GM21576 (cell line): ENCODE data around the gene HSFX1.
"Not testable (repeated sequence)": the region's sequence is repeated elsewhere in the genome, so short reads cannot be mapped to it uniquely, and the experiment has no call there.

Experiments
- ATAC-seq: cut with Tn5 transposase; IDR thresholded peaks from one replicate; pipeline ENCODE4 v1.9.1; 2021; ENCODE audit warnings: mild to moderate bottlenecking, moderate library complexity; ENCODE audit not compliant: unreplicated experiment

The HSFX1 gene

GRCh38 chrX:149773768-149774167 is at the start of gene HSFX1:
TSS of gene HSFX1 (plus strand) at chrX:149774068. CDS start at chrX:149774682, 614 bp downstream.
- ATAC-seq, result not testable (repeated sequence)

DNA sequence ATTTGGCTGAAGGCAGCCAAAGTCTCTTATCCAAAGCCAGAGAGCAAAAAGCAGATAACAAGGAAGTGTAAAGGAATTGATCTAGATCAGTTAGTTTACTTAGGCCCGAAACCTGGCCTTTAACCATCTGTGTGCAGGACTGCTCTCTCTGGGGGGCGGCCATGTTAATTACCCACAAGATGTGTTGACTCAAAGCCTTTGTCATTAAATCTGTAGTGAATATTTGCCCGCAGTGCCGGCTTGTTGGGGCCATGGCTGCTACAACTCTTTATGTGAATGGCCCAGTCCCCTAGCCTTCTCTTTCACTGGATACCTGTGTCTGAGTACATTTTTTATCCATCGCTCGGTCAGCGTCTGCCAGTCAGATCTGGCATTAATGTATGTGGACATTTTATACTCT is 46.6 kb upstream of the HSFX1 start:
- not testable (repeated sequence) for ATAC-seq

DNA sequence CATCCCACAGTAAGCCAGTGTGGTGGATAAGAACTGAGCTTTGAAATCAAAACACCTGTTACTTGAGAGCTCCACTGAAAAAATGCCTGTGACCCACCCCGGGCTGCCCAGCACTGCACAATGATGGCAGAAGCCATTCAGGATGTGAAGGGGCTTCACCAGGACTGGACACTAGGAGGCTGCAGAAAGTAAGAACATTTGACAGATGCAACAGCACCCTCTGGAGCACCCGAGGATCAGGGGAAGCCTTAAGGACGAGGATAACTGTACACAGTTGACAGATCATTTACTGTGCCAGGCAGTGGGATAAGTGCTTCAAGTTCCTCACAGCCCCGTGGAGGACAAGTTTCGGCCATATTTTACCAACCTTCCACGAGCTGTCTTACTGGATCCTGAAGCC is 31.6 kb upstream of the HSFX1 start:
- ATAC-seq, result not testable (repeated sequence)

DNA sequence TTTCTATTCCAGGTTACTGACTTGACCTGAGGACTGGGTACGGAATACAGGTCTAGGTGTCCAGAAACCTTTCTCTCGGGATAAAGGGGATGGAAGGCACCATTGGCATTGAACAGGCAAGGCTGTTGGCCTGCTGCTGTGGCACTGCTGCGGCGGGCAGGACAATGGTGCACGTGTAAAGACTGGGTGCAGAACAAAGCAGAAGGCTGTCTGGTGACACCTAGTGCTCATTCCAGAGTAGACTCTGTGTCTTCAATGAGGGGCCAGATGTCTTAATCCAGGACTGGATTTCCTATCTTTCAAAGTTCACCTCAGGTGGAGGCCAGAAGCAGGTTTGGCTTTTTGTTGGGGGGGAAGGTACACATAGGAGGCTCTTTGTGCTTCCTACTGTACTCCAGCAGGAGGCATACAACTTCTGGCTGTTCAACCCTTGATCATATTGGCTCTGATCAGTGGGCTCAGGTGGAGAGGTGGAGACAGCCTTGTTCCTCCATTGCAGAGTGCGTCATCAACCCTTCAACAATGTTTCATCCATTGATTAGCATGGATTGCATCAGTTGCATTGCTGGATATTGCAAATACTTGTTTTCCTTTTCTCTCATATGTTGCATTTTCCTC is 27.4 kb upstream of the HSFX1 start:
- not testable (repeated sequence) for ATAC-seq

DNA sequence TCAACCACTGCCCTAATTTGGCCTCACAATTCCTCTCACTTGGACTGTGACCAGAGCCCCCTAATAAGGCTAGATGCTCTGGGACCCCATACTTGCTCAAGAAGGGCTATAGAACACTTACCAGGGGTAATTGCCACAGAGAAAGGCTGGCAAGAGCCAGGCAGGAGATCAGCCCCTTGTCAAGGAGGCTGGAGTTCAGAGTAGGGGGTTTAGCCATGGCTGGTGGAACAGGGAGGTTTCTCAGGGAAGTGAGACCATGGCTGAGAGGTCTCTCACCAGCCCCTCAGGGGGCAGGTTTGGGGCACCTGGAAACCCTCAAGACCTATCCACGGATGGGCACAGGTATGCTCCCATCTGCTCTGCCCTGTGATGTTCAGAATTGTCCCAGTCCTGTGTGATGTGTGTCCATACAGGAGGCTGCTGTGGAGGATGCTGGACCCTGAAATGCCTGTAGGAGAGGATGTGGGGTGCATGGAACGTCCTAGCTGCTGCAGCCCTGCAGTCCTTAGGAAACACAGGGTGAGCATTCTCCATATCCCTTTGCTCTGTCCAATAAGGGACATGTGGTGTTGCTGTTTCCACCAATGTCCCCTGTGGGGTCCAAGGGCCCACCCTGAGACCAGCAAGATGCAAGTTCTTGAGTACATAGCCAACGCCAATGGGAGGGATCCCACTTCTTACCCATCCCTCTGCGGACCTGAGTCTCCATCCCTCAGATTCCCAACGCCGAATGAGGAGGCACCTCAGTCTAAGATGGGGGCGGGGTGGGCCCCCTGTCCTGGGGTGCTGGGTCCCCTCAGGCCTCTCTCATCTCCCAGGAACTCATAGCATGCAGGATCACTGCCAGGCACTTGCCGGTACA is 16.4 kb upstream of the HSFX1 start:
- no peak for ATAC-seq

DNA sequence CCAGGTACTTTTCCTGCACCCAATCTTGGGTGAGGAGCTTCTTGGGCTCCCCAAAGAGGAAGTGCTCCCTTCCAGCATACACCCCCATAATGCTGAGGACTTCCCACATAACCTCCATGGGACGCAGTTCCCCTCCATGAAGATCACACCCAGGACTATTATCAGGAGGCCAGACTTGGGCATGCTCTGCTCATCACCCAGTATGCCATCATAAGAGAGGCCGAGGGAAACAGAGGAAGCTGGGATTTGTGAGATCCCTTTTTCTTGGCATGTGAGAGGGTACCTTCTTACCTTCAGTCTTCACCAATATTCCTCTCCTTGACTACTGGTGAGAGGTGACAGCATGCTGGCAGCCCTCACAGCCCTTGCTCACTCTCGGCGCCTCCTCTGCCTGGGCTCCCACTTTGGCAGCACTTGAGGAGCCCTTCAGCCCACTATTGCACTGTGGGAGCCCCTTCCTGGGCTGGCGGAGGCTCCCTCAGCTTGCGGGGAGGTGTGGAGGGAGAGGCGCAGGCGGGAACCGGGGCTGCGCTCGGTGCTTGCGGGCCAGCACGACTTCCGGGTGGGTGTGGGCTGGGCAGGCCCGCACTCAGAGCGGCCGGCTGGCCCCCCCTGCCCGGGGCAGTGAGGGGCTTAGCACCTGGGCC is 15.7 kb upstream of the HSFX1 start:
- no peak for ATAC-seq

- ATAC-seq, result not testable (repeated sequence)
Observed at GRCh38 chrX:149758715-149759078, 15.2 kb upstream of the HSFX1 start.

- no peak for ATAC-seq
Observed at GRCh38 chrX:149759824-149760223, 14.0 kb upstream of the HSFX1 start.

- ATAC-seq, result no peak
Observed at GRCh38 chrX:149760965-149761364, 12.9 kb upstream of the HSFX1 start.

- ATAC-seq, result not testable (repeated sequence)
Observed at GRCh38 chrX:149761858-149762674, 11.8 kb upstream of the HSFX1 start.

DNA sequence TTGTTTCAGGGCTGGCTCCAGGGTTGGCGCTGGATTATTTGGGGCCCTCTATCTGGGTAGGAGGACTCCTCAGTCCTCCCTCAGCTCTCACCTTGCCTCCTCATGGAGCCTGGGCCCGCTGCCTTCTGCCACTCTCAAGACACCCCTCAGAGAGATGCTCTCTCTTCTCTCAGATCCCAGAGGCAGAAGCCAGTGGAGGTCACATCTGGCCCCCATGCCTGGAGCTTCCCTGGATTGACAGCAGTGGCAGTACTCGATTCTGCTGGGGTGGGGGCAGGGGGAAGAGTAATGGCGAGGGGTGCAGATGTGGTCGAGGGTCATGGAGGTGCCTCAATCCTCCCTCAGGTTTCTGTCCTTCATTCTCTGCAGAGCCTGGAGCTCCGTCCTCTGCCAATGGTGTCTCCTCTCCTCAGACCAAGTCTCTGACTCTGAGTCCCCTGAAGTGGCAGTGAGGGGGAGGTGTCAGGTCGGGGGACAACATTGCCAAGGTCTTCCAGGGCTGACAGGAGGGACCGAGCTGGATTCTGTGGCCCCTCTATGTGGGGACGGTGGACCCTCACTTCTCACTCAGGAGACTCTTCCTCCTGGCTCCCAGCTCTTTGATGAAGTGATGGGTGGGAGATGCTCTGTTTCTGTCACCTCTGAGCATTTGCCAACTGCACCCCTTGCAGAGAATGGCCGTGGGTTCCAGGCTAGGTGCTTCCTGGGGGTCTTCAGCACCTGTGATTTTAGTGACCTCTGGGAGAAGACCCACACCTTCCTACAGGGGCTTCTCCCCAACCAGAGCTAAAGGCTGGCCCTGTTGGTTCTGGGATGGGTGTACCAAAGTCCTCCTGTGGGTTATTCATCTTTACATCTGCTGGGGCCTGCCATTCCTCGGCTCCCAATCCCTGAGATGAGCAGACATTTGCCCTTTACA is 10.9 kb upstream of the HSFX1 start:
- ATAC-seq, result no peak

- ATAC-seq, result not testable (repeated sequence)
Observed at GRCh38 chrX:149770344-149770743, 3.5 kb upstream of the HSFX1 start.

DNA sequence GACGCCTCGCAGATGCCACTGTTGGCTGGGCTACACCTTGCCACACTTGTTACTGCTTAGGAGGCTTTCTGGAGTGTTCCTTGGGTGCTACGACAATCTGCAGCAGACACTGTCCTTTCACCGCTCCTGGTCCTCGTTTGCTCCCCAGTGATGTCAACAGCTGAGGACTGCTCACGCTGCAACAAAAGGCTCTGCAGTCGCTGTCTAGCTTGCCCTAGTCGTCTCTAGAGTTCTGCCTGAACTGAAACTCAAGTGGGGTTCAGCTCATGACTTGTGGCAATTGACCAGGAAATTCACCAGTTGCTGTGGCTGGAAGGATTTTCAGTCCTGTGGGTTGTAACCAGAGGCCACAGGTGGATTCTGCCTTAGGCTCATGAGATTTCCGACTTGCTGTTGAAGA is 842 bp upstream of the HSFX1 start:
- not testable (repeated sequence) for ATAC-seq

GRCh38 chrX:149777999-149778398 is 4.1 kb downstream of the HSFX1 start:
- ATAC-seq, result not testable (repeated sequence)

- ATAC-seq, result not testable (repeated sequence)
Observed at GRCh38 chrX:149781727-149782126, 7.9 kb downstream of the HSFX1 start, which contains the start of gene MAGEA9. TSS of gene MAGEA9 (plus strand) at chrX:149781930. CDS start at chrX:149786211, 4,281 bp downstream.

- ATAC-seq, result peak; percentile 100
Observed at GRCh38 chrX:149795531-149795930, 21.7 kb downstream of the HSFX1 start.

GRCh38 chrX:149799095-149799714 is 25.3 kb downstream of the HSFX1 start:
- no peak for ATAC-seq

DNA sequence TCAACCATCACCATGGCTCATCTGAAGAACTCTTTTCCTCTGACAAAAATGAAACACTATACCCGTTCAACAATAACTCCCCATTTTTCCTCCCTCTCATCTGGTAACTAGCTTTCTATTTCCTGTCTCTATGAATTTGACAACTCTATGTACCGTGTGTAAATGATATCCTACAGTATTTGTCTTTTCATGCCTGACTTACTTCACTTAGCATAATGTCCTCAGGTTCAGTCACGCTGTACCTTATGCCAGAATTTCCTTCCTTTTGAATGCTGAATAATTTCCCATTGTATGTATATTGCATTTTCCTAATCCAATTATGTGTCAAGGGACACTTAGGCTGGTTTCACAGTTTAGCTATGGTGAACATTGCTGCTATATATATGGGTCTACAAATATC is 26.1 kb downstream of the HSFX1 start:
- ATAC-seq, result no peak

- no peak for ATAC-seq
Observed at GRCh38 chrX:149803458-149804062, 29.7 kb downstream of the HSFX1 start.
